Activated effector memory CD4-positive, alpha-beta T cell treated with anti-CD3 and anti-CD28 coated beads, Interleukin-2, amount 50 U/mL, for 16 hours (primary cell): ENCODE measurements around the gene CA9.

ENCODE experiments used
- DNase-seq: peaks from one replicate; pipeline ENCODE4 v3.0.0-alpha.2; 2020

CA9 gene

DNA sequence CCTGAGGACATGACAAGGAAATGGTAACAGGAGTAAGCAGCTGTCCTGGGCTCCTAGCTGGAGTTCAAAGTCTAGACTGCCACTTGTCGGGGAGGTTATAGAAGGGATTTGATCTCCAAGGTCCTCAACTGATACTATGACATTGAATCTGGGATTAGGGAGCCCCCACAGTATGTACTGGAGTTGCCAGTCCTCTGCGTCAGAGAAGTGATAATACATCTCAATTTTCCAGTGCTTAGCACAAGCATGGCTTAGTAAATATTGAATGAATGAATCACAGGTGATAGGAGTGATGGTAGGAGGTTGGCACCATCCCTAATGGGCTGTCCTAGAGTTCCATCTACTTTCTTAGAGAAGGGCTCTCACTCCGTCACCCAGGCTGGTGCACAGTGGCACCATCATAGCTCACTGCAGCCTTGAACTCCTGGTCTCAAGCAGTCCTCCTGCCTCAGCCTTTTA is 22.2 kb downstream of the CA9 start:
- no peak for DNase-seq

DNA sequence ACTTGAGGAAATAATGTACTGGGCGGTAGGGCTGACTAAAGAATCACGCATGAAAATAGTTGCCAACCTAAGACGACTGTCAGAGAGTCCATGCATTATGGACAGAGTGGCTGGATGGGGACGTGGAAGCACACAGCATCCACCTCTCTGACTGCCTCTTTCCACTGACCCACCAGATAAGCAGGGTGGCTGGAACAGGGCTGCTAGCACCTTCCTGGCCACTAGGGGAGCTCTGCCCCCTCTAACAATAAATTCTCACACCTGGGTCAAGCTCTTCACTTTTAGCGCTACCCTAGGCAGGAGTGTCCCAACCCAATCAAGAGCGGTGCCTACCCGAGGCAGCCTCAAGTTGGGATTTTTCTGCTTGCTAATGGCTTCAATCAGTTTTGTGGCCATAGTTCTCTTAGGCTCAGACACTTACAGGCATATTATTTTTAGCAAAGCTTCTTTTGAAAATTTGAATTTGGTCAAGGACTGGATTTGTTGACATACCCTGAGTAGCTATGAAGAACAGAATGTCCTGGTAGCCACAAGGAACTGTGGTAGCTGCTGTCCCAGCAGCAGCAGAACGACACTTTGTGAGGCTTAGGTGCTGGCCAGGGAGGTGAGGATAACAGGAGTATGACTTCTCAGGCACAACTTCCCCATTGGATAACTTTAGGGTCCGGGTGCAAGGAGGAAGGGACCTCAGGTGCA is 22.9 kb downstream of the CA9 start:
- peak; percentile 85 for DNase-seq

DNA sequence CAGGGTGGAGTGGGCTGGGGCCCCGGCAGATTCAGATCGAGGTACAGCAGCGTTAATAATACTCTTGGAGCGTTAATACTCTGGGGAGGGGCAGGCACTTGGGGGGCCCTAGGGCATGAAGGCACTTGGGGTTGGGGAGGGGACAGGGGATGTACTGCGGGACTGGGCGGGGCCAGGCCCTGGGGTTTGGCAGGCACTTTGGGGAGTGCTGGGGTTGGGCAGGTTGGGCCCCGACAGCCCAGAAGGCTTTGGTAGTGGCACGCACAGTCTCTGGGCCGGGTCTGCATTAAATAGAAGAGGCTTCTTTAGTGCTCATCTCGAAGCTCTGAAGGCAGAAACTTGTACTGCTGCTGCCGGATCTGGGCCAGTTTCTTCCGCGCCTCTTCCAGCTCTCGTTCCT is 23.8 kb downstream of the CA9 start:
- DNase-seq: no peak

DNA sequence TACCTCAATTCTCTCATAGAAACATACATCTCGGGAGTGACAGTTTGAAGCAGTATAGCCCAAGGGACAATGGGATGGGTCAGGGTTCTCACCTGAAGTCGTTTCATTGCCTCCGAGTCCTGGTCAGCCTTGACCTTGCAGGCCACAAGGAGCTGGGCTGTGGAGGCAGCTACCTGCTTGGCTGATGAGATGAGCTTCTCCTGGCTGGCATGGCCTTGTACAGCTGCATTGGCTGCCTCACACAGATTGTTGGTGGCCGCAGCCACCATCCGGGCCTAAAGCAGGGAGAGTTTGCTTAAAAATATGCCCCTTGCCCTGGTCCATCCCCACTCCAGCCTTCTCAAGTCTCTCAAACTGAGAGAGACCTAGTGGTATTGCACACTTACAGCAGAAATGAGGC is 24.5 kb downstream of the CA9 start:
- DNase-seq: no peak

DNA sequence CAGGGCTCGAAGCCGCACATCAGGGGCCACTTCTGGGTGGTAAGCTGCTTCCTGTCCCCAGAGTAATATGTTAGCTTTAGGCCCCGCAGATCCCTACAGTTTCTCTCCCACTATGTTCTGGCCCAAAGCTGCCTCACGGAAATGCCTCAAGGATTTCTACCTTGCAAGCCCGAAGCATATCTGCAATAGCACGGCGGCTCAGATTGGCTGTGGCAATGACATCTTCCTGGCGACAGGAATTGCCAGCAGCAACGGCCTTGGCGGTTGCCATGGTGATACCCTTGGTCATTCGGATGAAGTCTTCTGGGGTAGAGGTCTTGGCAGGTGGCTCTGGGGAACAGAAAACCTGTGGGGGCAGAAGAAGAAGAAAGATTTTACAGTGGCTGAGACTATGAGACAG is 26.3 kb downstream of the CA9 start:
- DNase-seq: no peak

DNA sequence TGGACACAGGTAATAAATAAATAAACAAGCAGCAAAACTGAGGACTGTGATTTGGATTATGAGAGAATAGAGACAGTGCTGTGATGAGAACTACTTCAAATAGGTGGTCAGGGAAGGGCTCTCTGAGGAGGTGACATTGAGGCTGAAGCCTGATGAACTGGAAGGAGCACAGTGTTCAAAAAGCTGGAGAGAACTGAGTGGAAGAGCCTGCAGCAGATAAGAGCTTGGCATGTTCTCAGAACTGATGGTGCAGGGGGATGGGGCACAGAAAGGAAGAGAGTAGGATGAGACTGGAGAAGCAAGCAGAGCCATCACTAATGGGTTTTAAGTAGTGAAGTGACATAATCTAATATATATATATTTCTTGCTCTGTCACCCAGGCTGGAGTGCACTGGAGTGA is 27.2 kb downstream of the CA9 start:
- DNase-seq: no peak

DNA sequence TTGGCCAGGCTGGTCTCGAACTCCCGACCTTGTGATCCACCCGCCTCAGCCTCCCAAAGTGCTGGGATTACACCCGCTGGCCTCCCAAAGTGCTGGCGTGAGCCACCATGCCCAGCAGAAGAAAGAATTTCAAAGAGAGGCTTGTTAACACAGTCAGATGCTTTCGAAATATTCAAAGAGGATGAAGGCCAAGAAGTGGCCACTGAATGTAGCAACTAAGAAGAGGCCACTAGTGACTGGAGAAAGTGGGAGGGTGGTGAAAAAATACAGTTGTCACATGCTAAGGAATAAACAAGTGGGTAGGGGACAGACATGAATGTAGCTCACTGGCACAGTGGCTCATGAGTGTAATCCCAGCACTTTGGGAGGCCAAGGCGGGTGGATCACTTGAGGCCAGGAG is 29.0 kb downstream of the CA9 start:
- no peak for DNase-seq

DNA sequence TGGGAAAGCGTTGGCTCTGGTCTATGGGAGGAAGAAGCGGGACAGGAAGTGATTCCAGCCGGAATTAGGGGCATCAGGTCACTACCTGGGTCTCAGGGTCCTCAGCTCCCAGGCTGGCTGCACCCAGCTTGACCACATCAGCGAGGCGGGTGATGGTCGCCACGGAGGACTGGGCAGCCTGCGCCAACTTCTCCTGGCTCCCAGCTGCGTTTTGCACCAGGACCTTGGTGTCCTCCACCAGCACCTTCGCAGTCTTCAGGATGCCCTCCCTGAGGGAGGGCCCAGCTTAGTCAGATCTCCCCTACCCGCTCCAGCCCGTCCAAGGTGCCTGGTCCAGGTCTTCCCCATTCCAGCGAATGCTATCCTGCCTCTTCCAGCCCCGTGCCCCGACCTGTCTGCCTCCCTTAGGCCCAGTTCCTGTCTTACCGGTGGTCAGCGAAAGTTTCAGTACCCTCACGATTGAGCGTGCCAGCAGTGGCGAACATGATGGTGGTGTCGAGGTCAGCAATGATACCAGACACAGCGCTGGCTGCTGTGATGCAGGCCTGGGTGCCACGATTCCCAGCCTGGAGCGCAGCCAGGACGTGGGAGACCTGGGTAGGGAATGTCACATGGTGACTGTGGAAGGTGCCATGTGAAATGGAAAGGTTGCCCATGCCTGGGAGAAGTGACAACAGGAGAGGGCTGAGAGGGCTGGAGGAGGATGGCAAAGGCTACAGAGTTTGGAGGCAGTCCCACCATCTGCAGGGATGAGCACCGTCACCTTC is 30.4 kb downstream of the CA9 start:
- no peak for DNase-seq

- no peak for DNase-seq
These were observed 31.6 kb downstream of the CA9 start for GRCh38 chr9:35705372-35705771.

- DNase-seq: no peak
These were observed 32.2 kb downstream of the CA9 start for GRCh38 chr9:35705836-35706430.

DNA sequence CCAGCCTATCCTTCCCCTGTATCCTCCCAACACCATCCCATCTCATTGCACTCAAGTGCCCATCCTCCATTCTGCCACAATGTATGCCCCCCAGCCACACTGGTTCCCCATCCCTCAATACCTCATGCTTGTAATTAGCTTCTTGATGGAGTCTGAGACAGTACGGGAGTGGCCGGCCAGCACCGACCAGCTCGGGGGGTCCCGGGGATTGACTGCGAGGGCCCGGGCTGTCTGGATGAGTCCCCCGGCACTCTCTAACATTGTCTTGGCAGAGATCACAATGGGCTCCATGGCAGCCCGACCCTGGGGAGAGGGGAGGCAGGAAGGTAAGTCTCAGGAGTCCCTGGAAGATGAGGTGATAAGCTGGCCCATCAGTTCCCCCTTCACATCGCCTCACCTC is 33.2 kb downstream of the CA9 start:
- DNase-seq: no peak

DNA sequence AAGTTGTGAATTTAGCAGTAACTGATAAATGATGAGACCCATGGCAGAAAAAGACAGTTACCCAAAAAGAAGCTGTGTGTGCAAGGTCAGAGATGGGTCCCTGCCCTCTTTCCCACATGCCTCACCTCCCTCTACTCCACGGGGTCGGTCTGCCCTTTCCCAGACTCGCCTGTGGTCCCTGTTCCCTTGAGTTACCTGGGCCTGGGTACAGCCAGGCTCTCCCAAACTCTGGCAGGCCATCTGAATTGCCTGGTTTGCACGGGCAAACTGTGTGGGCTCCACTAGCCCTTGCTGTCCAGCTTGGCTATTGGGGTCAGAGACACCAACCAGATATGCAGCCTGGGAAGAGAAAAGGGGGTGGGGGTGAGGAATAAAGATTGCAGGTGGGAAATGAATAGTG is 34.4 kb downstream of the CA9 start:
- no peak for DNase-seq

DNA sequence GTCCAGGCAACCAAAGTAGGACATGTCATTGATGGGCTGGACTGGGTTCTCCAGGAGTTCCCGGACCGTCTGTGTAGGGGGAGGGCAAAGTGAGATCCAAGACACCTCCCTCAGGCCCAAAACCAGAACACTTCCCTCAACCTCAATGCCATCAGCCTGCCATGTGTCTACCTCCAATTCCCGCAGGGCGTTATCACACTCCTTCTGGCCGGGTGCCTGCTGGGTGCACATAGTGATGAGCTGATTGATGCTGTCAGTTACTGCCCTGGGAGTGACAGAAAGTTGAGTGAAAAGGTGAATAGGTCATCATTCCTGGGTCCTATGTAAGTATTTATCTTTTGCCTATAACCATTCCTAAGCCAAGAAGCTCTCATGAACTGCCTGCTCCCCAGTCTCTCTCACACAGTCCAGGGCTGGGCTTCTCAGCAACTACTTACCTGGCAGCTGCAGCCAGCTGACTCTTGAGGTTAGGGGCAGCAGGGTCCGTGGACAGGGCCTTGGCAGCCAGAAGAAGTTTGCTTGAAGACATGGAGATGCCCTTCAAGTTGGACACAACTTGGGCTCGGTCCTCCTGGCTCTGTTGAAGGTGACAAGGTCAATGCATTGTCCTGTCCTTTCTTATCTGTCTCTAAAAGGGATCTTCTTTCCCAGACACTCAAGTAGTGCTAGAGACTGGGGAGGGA is 37.2 kb downstream of the CA9 start:
- no peak for DNase-seq

- DNase-seq: no peak
These were observed 38.0 kb downstream of the CA9 start for GRCh38 chr9:35711501-35712428.

DNA sequence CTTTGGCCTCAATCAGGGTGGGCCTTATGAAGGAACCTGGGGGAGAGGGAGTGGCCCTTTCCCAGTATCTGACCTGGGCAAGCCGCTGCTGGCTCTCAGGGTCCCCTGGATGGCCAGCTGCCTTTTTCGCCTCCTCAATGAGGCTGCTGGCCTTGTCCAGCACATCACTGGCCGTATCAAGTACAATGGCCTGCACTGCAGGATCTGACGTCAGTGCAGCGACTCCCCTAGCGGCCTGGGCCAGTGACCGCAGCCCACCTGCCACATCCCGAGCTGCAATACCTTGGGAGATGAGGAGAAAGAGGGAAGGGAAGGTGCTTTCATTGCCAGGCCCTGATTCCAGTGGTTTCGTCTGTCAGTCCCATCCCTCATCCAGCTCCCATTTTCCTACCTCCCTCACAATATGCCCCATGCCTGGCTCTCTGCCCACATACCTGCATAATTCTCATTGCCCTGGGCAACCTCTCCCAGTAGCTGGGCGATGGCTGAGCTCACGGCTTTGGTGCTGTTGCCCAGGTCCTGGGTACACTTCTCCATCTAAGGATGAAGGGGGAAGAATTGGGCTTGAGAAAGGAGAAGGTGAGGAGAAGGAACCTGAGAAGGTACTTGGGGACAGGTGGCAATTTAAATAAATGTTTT is 39.2 kb downstream of the CA9 start:
- DNase-seq: no peak

DNA sequence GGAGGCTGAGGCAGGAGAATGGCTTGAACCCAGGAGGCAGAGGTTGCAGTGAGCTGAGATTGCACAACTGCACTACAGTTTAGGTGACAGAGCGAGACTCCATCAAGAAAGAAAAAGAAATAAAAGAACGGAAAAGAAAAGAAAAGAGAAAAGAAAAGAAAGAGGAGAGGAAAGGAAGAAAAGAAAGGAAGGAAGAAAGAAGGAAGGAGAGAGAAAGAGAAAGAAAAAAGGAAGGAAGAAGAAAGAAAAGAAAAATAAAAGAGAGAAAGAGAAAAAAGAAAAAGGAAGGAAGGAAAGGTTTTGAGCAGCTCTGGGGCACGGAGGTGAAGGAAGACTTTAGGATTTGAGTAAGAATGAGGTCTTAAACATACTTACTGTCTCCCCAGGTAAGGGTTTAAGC is 39.9 kb downstream of the CA9 start:
- DNase-seq: no peak

DNA sequence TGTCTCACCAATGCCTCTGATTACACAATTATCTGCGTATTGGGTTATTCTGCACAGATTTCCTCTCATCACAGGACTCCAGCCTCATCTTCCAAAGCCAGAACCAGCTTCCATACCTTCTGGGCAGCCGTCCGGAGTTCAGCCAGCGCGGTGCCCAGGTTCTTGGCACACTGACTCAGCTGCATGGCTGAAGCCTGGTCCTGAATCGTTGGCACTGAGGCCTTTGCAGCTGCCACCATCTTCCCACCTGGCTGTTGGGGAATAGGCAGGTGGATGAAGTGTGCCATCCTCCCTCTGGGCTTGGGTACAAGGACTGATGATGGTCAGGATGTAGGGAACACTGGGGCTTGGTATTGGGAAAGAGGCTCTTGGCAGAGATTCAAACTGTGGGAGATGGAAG is 40.4 kb downstream of the CA9 start:
- DNase-seq: no peak

DNA sequence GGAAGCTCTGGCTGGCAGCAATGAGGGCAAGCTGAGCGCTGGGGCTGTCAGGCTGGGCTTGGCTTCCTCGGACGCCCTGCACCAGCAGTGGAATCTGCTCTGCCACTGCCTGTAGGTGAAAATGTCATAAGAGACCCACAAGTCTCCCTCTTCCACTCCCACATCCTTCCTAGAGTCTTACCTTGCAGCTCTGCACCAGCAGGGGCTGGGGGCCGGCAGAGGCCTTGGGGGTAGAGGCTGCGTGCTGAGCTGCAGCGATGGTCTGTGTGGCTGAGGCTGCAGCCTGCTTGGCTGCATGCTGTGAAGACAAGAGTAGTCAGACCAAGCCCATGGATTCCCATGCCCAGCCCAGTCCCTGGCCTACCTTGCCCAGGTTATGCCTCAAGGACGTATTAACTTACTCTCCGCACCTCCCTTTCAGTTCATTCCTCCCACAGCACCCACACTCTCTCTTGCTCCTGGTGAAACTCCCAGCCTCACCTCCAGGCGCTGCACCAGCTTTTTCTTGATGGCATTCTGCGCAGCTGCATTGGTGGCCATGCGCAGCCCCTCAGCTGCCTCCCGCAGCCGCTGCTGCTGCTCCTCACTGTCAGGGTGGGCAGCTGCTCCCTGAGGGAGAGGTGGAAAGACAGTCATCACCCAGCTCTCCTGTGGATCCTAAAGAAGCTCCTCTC is 41.0 kb downstream of the CA9 start:
- no peak for DNase-seq

GRCh38 chr9:35716230-35716629 is 42.5 kb downstream of the CA9 start:
- DNase-seq: no peak

DNA sequence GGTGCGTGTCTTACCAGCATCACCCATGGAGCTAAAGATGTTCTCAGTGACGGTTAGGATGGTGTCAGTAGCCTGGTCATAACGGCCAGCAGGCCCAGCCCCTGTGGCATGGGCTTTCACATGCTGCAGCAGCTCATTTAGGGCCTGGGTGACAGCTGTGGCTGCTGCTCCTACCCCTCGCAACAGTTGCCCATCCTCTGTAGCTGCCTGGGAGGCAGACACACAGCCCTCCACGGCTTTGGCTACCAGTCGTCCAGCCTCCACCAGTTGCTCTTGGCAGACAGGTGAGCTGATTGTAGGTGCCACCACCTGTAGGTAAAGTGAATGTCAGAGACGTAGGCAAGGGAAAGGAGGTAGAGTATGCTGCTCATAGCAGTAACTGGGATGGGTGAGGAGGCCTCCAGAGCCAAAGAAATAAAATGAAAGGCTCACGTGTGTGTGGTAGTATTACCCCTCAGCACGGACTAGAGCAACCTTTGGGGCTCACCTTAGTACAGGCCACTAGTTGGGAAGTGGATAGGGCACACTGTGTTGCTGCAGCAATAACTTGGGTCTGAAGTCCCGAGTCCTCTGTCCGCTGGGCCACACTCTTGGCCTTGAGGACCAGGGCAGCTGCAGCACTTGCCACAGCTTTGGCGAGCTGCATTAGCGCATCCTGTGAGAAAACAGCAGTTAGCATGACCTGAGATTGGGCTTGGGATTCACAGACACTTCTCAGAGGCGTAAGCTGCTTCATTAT is 43.6 kb downstream of the CA9 start:
- DNase-seq: no peak
